ENCODE data around the gene NAPB.

The NAPB gene

DNA sequence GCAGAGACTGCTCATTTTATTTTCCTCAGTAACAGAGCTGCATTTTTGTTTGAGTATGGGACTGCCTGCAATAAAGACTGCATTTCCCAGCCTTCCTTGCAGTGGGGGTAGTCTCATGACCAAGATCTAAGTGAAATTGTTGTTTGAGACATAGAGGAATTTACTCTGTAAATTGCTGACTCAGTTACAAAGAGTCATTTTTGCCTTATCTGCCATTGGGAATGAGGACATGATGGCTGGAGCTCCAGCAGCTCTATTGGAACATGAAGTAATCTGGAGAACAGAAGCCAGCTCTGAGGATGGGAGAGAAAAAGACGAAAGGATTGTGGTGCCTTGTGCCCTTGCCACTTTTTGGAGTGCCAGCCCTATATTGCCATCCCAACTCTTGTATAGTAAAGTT is 33.5 kb upstream of the NAPB start:
- no peak for DNase-seq (ENCODE audit: low spot score)
- no peak for TF ChIP-seq CTCF (IDR thresholded peaks at IDR 0.05; ENCODE audit: extremely low read depth, insufficient read depth, missing control alignments)
- in situ Hi-C loops (cut with MboI; ENCODE audit: low pct_unique_long_range_greater_than_20kb, low sequenced_read_pairs, unreplicated experiment): no loop called here

DNA sequence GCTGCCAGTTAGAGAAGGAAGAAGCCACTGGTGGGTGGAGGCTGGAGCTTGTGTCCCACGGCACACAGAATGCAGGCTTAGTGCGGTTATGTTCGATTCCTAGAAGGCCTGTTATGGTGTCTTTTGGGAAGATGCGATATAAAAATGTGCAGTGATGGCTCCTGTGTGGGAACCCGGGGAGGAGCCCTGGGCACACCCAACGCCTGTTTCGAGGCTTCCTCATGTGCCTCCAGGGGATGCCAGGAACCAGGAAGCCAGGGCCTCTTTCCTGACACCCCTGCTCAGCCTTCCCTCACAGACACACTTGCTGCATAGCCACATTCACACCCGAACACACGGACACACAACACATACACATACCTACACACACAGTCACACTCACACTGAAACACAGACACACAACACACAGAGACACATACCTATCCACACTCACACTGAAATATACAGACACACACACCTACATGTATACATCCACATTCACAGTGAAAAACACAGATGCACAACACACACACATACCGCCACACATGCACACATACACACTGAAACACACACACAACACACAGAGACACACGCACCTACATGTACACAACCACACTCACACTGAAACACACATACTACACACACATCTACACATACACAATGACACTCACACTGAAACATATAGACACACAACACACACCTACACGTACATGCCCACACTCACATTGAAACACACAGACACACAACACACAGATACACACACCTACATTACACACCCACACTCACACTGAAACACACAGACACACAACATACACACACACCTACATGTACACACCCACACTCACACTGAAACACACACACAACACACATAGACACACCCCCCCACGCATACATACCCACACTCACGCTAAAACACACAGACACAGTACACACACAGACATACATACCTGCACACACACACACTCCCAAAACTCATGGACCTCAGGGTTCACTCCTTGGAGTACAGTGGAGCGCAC is 32.6 kb upstream of the NAPB start:
- no peak for TF ChIP-seq CTCF (IDR thresholded peaks at IDR 0.05; ENCODE audit: extremely low read depth, insufficient read depth, missing control alignments)
- DNase-seq (ENCODE audit: low spot score): no peak
- in situ Hi-C loops (cut with MboI; ENCODE audit: low pct_unique_long_range_greater_than_20kb, low sequenced_read_pairs, unreplicated experiment): no loop called here

GRCh38 chr20:23452776-23453175 is 31.5 kb upstream of the NAPB start, which contains the start of gene CST11:
TSS of gene CST11 (minus strand) at chr20:23452876. CDS start at chr20:23452811, 65 bp downstream.
- TF ChIP-seq CTCF (IDR thresholded peaks at IDR 0.05; ENCODE audit: extremely low read depth, insufficient read depth, missing control alignments): no peak
- in situ Hi-C loops (cut with MboI; ENCODE audit: low pct_unique_long_range_greater_than_20kb, low sequenced_read_pairs, unreplicated experiment): no loop called here
- no peak for DNase-seq (ENCODE audit: low spot score)

- in situ Hi-C loops (cut with MboI; ENCODE audit: low pct_unique_long_range_greater_than_20kb, low sequenced_read_pairs, unreplicated experiment): no loop called here
- DNase-seq (ENCODE audit: low spot score): no peak
- no peak for TF ChIP-seq CTCF (IDR thresholded peaks at IDR 0.05; ENCODE audit: extremely low read depth, insufficient read depth, missing control alignments)
These were observed 30.7 kb upstream of the NAPB start for GRCh38 chr20:23451956-23452487.

- no peak for TF ChIP-seq CTCF (IDR thresholded peaks at IDR 0.05; ENCODE audit: extremely low read depth, insufficient read depth, missing control alignments)
- in situ Hi-C loops (cut with MboI; ENCODE audit: low pct_unique_long_range_greater_than_20kb, low sequenced_read_pairs, unreplicated experiment): no loop called here
- DNase-seq (ENCODE audit: low spot score): no peak
These were observed 29.6 kb upstream of the NAPB start for GRCh38 chr20:23450877-23451276.

GRCh38 chr20:23449421-23449820 is 28.1 kb upstream of the NAPB start:
- in situ Hi-C loops (cut with MboI; ENCODE audit: low pct_unique_long_range_greater_than_20kb, low sequenced_read_pairs, unreplicated experiment): loop anchor here (10.0 kb wide), 1 partner anchor 155 kb away; the partner anchor contains the start of gene CST9
- TF ChIP-seq CTCF (IDR thresholded peaks at IDR 0.05; ENCODE audit: extremely low read depth, insufficient read depth, missing control alignments): no peak
- DNase-seq (ENCODE audit: low spot score): no peak

Data from GM13977 (cell line).